ENCODE measurements around the gene TTC22.

Gene TTC22

DNA sequence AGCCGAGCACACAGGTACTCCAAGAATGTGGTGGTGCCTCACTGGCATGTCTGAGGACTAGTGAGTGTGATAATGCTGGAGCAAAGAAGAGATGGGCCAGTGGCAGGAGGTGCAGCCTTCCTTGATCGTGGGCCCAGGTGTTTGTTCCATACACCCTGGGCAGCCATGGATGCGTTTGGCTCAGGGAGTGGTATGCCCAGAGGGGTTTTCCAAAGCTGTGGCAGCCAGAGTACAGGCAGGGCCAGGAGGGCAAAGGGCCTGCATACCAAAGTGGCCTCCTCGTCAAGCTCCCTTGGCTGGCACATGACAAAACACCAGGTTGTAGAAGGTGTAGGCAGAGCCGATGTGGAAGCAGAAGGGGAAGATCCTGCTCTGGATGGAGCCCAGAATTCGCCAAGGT, 55.8 kb downstream of the TTC22 start:
- DNase-seq, result no peak

DNA sequence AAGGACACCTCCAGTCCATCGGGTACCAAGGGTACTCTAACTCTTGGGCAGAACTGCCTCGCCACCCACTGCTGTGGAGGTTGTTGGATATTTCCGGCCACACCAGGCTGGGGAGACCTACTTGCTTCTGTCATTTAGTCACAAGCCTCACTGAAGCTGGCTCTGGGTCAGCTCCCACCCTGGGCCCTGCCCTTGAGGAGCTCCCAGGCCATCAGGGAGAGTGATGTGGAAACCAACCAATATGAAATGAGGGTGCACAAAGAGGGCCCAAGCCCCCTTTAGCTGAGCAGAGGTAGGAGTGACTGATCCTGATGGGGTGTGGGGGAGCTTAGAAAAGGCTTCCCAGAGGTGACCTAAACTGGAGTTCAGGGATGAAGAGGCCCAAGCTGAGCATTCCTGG, 56.4 kb downstream of the TTC22 start:
- no peak for DNase-seq

DNA sequence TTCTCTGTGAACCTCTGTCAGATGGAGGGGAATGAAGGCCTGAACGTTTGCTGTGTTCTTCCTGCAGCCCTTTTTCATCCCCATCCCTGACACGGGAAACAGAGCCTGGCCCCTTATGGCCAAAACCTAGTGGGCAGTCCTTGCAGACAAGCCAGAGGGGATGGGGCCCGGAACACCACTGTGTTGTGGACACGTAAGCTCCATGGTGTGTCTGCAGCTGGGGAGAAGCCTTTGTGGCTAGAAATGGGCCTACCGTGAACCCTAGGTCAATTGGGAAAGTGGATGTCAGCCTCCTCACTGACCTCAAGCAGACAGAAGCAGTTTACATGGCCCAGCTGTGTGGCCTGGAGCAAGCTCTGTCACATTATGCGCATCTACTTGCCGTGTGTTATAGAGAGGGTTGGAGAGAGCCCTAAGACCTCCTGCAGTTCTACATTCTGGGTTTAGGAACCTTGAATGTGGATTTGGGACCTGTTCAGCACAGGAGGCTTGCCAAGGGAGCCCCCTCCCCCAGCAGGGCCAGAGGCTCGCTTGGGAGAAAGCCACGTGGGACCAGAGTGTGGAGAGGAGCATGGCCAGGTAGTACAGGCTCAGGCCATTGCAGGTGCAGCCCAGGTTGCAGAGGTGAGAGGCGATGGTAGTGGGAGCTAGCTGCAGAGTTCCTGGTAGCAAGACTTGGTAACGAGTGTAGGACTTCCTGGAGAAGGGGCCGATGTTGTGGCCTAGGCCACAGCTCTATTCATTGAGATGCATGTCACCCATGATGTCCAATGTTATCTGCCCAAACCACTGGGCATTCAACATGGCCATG, 57.5 kb downstream of the TTC22 start:
- DNase-seq, result no peak

DNA sequence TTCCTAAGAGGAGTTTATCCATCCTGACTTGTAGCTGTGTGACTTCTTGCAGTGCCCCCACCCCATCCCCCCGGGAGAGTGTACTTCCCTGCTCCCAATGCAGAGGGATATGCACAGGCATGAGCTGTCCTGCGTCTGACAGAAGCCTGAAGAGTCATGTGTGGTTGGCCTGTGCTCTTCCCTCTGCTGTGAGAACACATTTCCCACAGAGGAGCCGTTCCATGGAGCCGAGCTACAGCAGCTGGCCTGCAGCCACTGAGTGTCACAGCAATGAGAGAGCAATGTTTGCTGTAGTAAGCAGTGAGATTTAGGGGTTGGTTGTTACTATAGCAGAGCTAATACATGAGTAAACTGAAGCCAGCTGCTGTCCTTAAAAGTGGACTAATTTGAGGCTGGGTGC, 58.8 kb downstream of the TTC22 start:
- no peak for DNase-seq

DNA sequence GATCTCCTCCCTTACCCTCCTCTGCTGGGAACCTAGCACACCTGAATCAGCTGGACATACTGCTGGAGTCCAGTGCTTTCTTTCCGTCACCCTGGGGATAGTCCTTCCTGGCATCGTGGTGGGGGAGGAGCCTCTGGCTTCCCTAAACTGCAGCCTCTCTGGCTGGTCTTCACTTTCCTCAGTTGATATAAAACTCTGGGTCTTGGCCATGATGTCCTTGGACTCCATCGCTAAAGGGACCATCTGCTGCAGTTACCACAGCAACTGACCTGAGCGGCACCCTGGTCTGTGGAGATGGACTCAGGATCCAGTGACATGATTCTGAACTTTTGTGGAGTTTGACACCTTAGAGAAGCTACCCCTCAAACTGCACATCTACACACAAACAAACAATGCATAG, 59.6 kb downstream of the TTC22 start:
- no peak for DNase-seq

DNA sequence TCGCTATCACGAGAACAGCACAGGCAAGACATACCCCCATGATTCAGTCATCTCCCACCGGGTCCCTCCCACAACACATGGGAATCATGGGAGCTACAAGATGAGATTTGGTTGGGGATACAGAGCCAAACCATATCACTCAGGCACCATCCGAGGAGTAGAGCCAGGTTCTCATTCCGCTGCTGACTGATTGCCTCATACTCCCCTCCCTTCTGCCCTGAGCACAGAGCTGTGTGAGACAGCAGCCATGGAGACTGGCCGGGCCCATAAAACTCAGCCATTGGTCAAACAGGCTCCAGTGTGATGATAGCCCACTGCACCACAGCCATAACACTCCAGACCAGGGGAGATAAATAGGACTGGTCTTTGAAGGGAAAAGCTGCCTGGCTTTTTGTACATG, 62.9 kb downstream of the TTC22 start:
- DNase-seq, result no peak

DNA sequence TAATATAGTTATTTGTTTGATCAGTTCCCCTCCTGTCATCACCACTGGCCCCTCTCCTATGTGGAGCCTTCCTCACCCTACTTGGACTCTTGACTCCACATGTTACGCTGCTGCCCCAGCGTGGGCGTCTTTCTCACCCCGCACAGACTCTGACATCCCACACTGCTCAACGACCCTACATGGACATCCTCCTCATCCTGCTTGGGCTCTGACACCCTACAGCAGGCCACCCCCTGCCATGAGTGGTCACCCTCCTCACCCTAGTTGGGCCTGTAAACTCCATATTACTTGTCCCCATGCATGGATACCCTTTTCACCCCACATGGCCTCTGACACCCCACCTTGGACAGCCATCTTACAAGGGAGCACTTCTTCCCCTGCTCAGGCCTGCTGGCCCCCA, 64.4 kb downstream of the TTC22 start:
- DNase-seq, result no peak
